GM10266 (cell line): ENCODE data around the gene GRIN2A.

Experiments used
- DNase-seq: peaks from one replicate; pipeline ENCODE4 v3.0.0; 2012; ENCODE audit errors: extremely low spot score
- TF ChIP-seq, protein P1 (sequence below): IDR thresholded peaks from 2 replicates; pipeline ENCODE4 v1.5.1; 2012; ENCODE audit warnings: mild to moderate bottlenecking, low read depth; ENCODE audit not compliant: control insufficient read depth, insufficient read depth; ENCODE audit errors: missing control alignments

Gene GRIN2A

GRCh38 chr16:10181196-10182162 is 749 bp downstream of the GRIN2A start:
- peak; percentile 85 for DNase-seq
- TF ChIP-seq, protein P1, sequence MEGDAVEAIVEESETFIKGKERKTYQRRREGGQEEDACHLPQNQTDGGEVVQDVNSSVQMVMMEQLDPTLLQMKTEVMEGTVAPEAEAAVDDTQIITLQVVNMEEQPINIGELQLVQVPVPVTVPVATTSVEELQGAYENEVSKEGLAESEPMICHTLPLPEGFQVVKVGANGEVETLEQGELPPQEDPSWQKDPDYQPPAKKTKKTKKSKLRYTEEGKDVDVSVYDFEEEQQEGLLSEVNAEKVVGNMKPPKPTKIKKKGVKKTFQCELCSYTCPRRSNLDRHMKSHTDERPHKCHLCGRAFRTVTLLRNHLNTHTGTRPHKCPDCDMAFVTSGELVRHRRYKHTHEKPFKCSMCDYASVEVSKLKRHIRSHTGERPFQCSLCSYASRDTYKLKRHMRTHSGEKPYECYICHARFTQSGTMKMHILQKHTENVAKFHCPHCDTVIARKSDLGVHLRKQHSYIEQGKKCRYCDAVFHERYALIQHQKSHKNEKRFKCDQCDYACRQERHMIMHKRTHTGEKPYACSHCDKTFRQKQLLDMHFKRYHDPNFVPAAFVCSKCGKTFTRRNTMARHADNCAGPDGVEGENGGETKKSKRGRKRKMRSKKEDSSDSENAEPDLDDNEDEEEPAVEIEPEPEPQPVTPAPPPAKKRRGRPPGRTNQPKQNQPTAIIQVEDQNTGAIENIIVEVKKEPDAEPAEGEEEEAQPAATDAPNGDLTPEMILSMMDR: peak; percentile 86

GRCh38 chr16:10180771-10181163 is 1.5 kb downstream of the GRIN2A start:
- DNase-seq: peak; percentile 70

GRCh38 chr16:10180042-10180770 is 2.0 kb downstream of the GRIN2A start:
- DNase-seq: peak; percentile 29
- TF ChIP-seq, protein P1: no peak

More at GRCh38 chr16:10180771-10181163, 1.5 kb downstream of the GRIN2A start:
- TF ChIP-seq, protein P1: peak; percentile 48

DNA sequence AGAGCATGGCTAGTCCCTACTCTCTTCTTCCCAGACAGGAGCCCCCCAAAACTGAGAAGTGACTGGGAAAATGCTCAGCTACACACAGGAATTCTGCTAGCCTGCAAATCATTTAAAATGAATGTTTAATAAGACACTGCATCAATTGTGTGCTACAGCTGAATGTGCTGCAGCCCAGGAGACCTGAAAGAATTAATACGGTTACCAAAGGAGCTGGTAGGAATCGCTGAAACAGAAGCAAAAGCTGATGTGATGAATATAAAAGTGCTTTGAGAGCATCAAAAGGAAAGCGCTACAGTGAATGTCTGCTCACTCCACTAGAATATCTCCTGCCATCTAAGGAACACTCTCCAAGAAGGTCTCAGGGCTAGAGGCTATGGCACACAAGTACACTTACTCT is 3.7 kb downstream of the GRIN2A start:
- TF ChIP-seq, protein P1: no peak
- DNase-seq: no peak

DNA sequence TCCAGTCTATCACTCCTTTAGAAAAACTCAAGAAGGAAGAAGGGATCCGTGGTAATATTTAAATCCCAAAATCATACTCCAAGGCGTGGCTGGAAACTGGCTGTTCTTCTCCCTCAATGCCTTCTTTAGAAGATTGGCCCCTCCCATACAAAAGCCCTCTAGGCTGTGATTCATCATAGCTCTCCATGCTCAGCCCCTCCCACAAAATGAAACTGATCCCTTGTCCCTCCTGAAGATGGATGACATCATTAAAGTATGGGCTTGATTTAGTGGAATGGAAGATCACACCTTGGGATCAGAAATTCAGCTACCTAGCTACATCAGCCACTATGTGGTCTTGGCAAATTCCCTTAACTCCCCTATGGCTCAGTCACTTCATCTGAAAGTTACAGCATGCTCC is 4.1 kb downstream of the GRIN2A start:
- no peak for DNase-seq
- TF ChIP-seq, protein P1: no peak

DNA sequence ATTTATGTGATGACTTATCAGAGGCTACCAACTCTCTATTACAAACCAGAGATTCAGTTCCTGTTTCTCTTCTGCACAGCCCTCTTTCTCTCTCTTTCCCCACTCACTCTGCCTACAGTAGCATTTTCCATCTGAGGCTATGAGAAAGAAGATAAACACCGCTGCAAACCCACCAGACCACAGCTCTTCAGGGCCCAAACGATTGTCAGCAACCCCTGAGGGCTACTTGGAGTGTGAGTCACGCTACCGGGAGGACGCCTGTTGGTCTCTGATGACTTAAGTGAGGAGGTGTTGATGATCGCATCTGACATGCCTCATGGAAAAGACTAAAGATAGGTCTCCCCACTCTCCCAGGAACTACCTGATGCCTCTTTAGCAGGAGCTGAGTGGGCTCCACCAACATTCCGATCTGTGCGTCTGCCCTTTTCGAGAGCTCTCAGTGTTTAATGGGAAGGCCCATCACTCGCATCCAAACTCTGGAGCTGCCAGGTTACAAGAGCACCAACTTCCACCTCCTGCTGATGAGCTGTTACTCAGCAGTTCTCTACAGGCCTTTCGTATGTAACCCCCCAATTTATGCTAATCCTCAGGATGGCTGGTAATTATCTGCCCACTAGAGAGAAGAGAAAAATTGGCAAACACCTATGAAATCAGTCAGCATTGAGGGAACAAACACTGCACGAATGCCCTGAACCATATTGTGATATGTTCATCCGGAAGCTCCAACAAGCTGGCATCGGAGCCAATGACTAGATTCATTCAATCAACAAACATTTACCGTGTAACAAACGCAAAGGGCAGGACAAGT is 9.2 kb downstream of the GRIN2A start:
- DNase-seq: no peak
- TF ChIP-seq, protein P1: no peak
